ENCODE measurements around the gene LY9. TPM values are rescaled to one million over a fixed set of nuclear protein-coding genes. Genes with fewer than 3 reads are reported as not detected.
"Not testable (repeated sequence)": the region's sequence is repeated elsewhere in the genome, so short reads cannot be mapped to it uniquely, and the experiment has no call there.

The LY9 gene
- total RNA-seq, 1 donor from 2014 or later = 4.7 TPM

- DNase-seq (ENCODE audit: extremely low spot score in 2 of 2) = no peak
- no peaks in the 10 kb centered on the region for H3K9me3 ChIP-seq
- no peaks in the 10 kb centered on the region for H3K27me3 ChIP-seq
- no peaks in the 10 kb centered on the region for H3K4me1 ChIP-seq
- H3K36me3 ChIP-seq = no peaks in the 10 kb centered on the region
- TF ChIP-seq, protein P1, sequence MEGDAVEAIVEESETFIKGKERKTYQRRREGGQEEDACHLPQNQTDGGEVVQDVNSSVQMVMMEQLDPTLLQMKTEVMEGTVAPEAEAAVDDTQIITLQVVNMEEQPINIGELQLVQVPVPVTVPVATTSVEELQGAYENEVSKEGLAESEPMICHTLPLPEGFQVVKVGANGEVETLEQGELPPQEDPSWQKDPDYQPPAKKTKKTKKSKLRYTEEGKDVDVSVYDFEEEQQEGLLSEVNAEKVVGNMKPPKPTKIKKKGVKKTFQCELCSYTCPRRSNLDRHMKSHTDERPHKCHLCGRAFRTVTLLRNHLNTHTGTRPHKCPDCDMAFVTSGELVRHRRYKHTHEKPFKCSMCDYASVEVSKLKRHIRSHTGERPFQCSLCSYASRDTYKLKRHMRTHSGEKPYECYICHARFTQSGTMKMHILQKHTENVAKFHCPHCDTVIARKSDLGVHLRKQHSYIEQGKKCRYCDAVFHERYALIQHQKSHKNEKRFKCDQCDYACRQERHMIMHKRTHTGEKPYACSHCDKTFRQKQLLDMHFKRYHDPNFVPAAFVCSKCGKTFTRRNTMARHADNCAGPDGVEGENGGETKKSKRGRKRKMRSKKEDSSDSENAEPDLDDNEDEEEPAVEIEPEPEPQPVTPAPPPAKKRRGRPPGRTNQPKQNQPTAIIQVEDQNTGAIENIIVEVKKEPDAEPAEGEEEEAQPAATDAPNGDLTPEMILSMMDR (IDR thresholded peaks at IDR 0.05) = no peak
- TF ChIP-seq POLR2A (IDR thresholded peaks at IDR 0.05) (no peak), POLR2AphosphoS5 (IDR thresholded peaks at IDR 0.05; ENCODE audit: insufficient read depth in 1 of 2, low read depth in 1 of 2) (no peak)
- no peak overlapping the region for H3K4me3 ChIP-seq
- intact Hi-C loops (cut with DNase I) = no loop called here
- no peak overlapping the region for H3K27ac ChIP-seq
Observed at GRCh38 chr1:160868141-160868540, 72.2 kb downstream of the LY9 start.

GRCh38 chr1:160874935-160875334, 79.0 kb downstream of the LY9 start:
- Histone ChIP-seq H3K27me3 (no peaks in the 10 kb centered on the region), H3K36me3 (no peaks in the 10 kb centered on the region), H3K4me1 (no peaks in the 10 kb centered on the region), H3K27ac (no peak overlapping the region), H3K9me3 (no peaks in the 10 kb centered on the region), H3K4me3 (no peak overlapping the region)
- intact Hi-C loops (cut with DNase I) = no loop called here
- TF ChIP-seq POLR2A (IDR thresholded peaks at IDR 0.05) (no peak), POLR2AphosphoS5 (IDR thresholded peaks at IDR 0.05; ENCODE audit: insufficient read depth in 1 of 2, low read depth in 1 of 2) (no peak)
- TF ChIP-seq, protein P1 (IDR thresholded peaks at IDR 0.05) = no peak
- DNase-seq (ENCODE audit: extremely low spot score in 2 of 2) = no peak

- H3K27me3 ChIP-seq; H3K27ac ChIP-seq; intact Hi-C loops (cut with DNase I); H3K9me3 ChIP-seq; DNase-seq (ENCODE audit: extremely low spot score in 2 of 2); H3K4me1 ChIP-seq; H3K36me3 ChIP-seq; H3K4me3 ChIP-seq: not testable (repeated sequence)
Observed at GRCh38 chr1:160875591-160875990, 79.6 kb downstream of the LY9 start.

GRCh38 chr1:160876311-160876710, 80.3 kb downstream of the LY9 start:
- H3K27ac ChIP-seq = no peak overlapping the region

DNA sequence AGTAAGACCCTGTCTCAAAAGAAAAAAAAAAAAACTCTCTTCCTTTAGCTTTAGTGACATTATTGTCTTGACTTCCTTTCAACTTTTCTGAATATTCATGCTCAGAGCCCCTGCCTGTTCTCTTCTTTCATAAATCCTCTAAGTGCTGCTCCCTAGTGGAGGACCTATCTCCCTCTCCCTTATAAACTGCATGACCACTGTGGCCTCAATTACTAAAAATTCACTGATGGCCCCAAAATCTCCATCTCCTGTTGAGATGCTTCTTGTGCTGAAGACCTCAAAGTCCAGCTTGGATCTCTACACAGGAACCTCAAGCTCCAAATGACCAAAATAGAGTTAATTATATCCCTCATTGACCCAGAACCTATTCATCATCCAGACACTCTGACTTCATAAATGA, 81.2 kb downstream of the LY9 start:
- no peak overlapping the region for H3K27ac ChIP-seq
- H3K4me3 ChIP-seq = no peak overlapping the region
- H3K9me3 ChIP-seq = no peaks in the 10 kb centered on the region
- H3K27me3 ChIP-seq = no peaks in the 10 kb centered on the region
- TF ChIP-seq POLR2AphosphoS5 (IDR thresholded peaks at IDR 0.05; ENCODE audit: insufficient read depth in 1 of 2, low read depth in 1 of 2) = no peak
- TF ChIP-seq POLR2A (IDR thresholded peaks at IDR 0.05) = no peak
- TF ChIP-seq, protein P1 (IDR thresholded peaks at IDR 0.05) = no peak
- H3K36me3 ChIP-seq = no peaks in the 10 kb centered on the region
- H3K4me1 ChIP-seq = no peaks in the 10 kb centered on the region
- intact Hi-C loops (cut with DNase I) = no loop called here
- DNase-seq (ENCODE audit: extremely low spot score in 2 of 2) = no peak

More at GRCh38 chr1:160876311-160876710, 80.3 kb downstream of the LY9 start:
- H3K36me3 ChIP-seq = no peaks in the 10 kb centered on the region
- H3K4me3 ChIP-seq = no peak overlapping the region
- intact Hi-C loops (cut with DNase I) = no loop called here
- no peaks in the 10 kb centered on the region for H3K4me1 ChIP-seq
- no peaks in the 10 kb centered on the region for H3K9me3 ChIP-seq
- H3K27me3 ChIP-seq = no peaks in the 10 kb centered on the region
- DNase-seq (ENCODE audit: extremely low spot score in 2 of 2) = no peak
- no peak for TF ChIP-seq POLR2AphosphoS5 (IDR thresholded peaks at IDR 0.05; ENCODE audit: insufficient read depth in 1 of 2, low read depth in 1 of 2)
- TF ChIP-seq POLR2A (IDR thresholded peaks at IDR 0.05) = no peak
- TF ChIP-seq, protein P1 (IDR thresholded peaks at IDR 0.05) = no peak

Other genes with a start within 250 kb of the LY9 start
- gene CD84, start 216.7 kb upstream of the LY9 start, total RNA-seq = 8.1 TPM
- 6.9 TPM for gene SLAMF1, start 149.1 kb upstream of the LY9 start, total RNA-seq
- gene CD48, start 84.4 kb upstream of the LY9 start, total RNA-seq = 4.7 TPM
- gene SLAMF7, start 56.9 kb upstream of the LY9 start, total RNA-seq = 2.2 TPM
- gene CD244, start 66.7 kb downstream of the LY9 start, total RNA-seq = 2.0 TPM
- gene ITLN1, start 89.0 kb downstream of the LY9 start, total RNA-seq = 1.5 TPM
- 2.0 TPM for gene ITLN2, start 158.6 kb downstream of the LY9 start, total RNA-seq
- 178 TPM for gene F11R, start 225.0 kb downstream of the LY9 start, total RNA-seq
- gene TSTD1, start 242.8 kb downstream of the LY9 start, total RNA-seq = 44.7 TPM
- gene USF1, start 249.8 kb downstream of the LY9 start, total RNA-seq = 39.0 TPM